ENCODE data around the gene EGR4. TPM values are rescaled to one million over a fixed set of nuclear protein-coding genes. Genes with fewer than 3 reads are reported as not detected.

Gene EGR4
- polyA plus RNA-seq, 2 of the 4 experiments (the other 2 are of a cell fraction): 0.03 TPM; not detected in 1

DNA sequence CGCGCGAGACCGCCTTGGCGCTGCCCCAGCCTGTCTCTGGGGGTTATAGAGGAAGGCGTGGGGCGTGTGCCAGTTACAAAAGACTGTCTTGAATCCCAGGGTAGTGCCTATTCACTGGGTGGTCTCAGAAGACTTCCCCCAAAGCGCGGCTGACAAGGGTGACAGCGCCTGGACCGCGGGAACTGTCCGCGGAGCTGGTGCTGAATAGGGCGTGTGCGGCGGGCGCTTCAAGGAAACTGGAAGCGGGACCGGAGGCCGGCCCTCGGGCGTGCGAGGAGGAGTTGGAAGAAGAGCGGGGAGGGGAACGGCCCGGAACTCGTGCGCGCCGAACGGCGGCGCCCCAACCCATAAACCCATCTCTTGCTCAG lies 2.3 kb downstream of the EGR4 start:
- peak overlapping the region; percentile 95 for H3K4me2 ChIP-seq
- WGBS (ENCODE audit: missing lambda C conversion rate): 18% methylated on average over 34 of the region's 34 CpGs
- FAIRE-seq: no peak
- POLR2A ChIA-PET: interaction anchor here (1.5 kb wide), 1 partner anchor 11 kb away, joined by 3 read pairs; no protein-coding TSS in a partner anchor
- H3K27ac ChIP-seq: no peak overlapping the region
- H3K4me3 ChIP-seq: peak overlapping the region; percentile 58
- CTCF ChIA-PET: interaction anchor here (1.0 to 8.9 kb wide), 24 partner anchors 9 to 245 kb away, joined by 3 to 107 read pairs (median 9); partner anchors contain the start of genes CCT7 and PRADC1
- TF ChIP-seq ZC3H11A (IDR thresholded peaks at IDR 0.05) (no peak), EHMT2 (IDR thresholded peaks at IDR 0.05; ENCODE audit: low read depth) (peak; percentile 82)
- TF ChIP-seq, protein P1, sequence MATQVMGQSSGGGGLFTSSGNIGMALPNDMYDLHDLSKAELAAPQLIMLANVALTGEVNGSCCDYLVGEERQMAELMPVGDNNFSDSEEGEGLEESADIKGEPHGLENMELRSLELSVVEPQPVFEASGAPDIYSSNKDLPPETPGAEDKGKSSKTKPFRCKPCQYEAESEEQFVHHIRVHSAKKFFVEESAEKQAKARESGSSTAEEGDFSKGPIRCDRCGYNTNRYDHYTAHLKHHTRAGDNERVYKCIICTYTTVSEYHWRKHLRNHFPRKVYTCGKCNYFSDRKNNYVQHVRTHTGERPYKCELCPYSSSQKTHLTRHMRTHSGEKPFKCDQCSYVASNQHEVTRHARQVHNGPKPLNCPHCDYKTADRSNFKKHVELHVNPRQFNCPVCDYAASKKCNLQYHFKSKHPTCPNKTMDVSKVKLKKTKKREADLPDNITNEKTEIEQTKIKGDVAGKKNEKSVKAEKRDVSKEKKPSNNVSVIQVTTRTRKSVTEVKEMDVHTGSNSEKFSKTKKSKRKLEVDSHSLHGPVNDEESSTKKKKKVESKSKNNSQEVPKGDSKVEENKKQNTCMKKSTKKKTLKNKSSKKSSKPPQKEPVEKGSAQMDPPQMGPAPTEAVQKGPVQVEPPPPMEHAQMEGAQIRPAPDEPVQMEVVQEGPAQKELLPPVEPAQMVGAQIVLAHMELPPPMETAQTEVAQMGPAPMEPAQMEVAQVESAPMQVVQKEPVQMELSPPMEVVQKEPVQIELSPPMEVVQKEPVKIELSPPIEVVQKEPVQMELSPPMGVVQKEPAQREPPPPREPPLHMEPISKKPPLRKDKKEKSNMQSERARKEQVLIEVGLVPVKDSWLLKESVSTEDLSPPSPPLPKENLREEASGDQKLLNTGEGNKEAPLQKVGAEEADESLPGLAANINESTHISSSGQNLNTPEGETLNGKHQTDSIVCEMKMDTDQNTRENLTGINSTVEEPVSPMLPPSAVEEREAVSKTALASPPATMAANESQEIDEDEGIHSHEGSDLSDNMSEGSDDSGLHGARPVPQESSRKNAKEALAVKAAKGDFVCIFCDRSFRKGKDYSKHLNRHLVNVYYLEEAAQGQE (IDR thresholded peaks at IDR 0.05): peak; percentile 97
- H3K4me1 ChIP-seq: peaks cover 18% of the 10 kb centered on the region; the same call in 2 of the 3 replicates
- peak; percentile 41 to 65 for DNase-seq (ENCODE audit: low read depth in 1 of 2, low spot score in 1 of 2)
- ATAC-seq: peak; percentile 23 to 53; a peak in 5 of 6 replicates
- H3K9me3 ChIP-seq: peaks cover 5% of the 10 kb centered on the region; the same call in 2 of the 3 replicates

- TF ChIP-seq POLR2AphosphoS2 (conservative IDR thresholded peaks at IDR 0.05; ENCODE audit: low read length): no peak
- peak; percentile 21 to 54; a peak in 2 of 5 replicates for TF ChIP-seq RAD21 (conservative IDR thresholded peaks at IDR 0.05 in 1 of 2, IDR thresholded peaks at IDR 0.05 in 1 of 2)
- TF ChIP-seq SMC3 (IDR thresholded peaks at IDR 0.05): 0 out of 3 replicates have a peak, but pooled peaks have one; percentile 9
- TF ChIP-seq, protein P2, sequence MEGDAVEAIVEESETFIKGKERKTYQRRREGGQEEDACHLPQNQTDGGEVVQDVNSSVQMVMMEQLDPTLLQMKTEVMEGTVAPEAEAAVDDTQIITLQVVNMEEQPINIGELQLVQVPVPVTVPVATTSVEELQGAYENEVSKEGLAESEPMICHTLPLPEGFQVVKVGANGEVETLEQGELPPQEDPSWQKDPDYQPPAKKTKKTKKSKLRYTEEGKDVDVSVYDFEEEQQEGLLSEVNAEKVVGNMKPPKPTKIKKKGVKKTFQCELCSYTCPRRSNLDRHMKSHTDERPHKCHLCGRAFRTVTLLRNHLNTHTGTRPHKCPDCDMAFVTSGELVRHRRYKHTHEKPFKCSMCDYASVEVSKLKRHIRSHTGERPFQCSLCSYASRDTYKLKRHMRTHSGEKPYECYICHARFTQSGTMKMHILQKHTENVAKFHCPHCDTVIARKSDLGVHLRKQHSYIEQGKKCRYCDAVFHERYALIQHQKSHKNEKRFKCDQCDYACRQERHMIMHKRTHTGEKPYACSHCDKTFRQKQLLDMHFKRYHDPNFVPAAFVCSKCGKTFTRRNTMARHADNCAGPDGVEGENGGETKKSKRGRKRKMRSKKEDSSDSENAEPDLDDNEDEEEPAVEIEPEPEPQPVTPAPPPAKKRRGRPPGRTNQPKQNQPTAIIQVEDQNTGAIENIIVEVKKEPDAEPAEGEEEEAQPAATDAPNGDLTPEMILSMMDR (IDR thresholded peaks at IDR 0.05): peak; percentile 66
- TF ChIP-seq MAZ (IDR thresholded peaks at IDR 0.05; ENCODE audit: borderline replicate concordance, low read depth, low read length): no peak
- DNase-seq (ENCODE audit: low read depth in 1 of 2, low spot score in 1 of 2) (peak; percentile 60 to 70), ATAC-seq (peak; percentile 41 to 63; a peak in 3 of 6 replicates), FAIRE-seq (peak; percentile 76)
- Histone ChIP-seq H3K27ac (no peak overlapping the region), H3K4me3 (no peak overlapping the region), H3K4me2 (no peak overlapping the region), H3K9me3 (peaks cover 5% of the 10 kb centered on the region; the same call in 2 of the 3 replicates), H3K4me1 (peaks cover 18% of the 10 kb centered on the region; the same call in 2 of the 3 replicates)
- WGBS (ENCODE audit: missing lambda C conversion rate): 40% methylated on average over 6 of the region's 6 CpGs
- ChIA-PET POLR2A (interaction anchor here (1.0 to 1.5 kb wide), 2 partner anchors 10 to 56 kb away, joined by 3 to 4 read pairs; partner anchors contain the start of gene CCT7), CTCF (interaction anchor here (0.6 to 8.9 kb wide), 45 partner anchors 10 to 1541 kb away, joined by 3 to 107 read pairs (median 4); partner anchors contain the start of genes ALMS1, CCT7, PRADC1 and RAB11FIP5)
Observed at GRCh38 chr2:73290049-73290839, 3.1 kb downstream of the EGR4 start.

DNA sequence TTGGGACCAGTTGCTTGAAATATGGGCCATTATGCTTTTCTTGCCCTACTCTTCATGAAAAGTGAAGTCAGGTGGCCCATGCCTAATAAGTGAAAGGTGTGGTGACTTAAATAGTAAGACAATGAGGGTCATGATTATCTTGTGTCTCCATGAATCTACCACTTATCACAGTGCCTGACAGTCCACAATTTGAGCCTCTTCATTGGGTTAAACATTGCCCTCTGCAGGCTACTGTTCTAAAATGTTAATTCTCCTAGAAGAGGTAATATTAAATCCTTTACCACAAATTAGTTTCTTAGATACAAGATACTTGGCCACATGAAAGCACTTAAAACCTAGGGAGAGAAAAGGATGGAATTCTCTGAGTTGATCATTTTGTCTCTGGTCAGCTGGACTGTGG lies 4.0 kb downstream of the EGR4 start:
- ChIA-PET CTCF (interaction anchor here (0.6 to 8.9 kb wide), 26 partner anchors 8 to 321 kb away, joined by 3 to 107 read pairs (median 7); partner anchors contain the start of genes ALMS1, CCT7, PRADC1 and RAB11FIP5), POLR2A (no interaction called here)
- H3K9me3 ChIP-seq: peaks cover 3% of the 10 kb centered on the region; the same call in 2 of the 3 replicates

More for the DNA sequence above, 4.0 kb downstream of the EGR4 start:
- FAIRE-seq: no peak
- TF ChIP-seq HOXB5 (CRISPR knock-in tag; IDR thresholded peaks at IDR 0.05): no peak
- TF ChIP-seq, protein P2 (IDR thresholded peaks at IDR 0.05): peak; percentile 11; the same call in 2 of the 3 replicates
- Histone ChIP-seq H3K27ac (no peak overlapping the region), H3K4me1 (peaks cover 24% of the 10 kb centered on the region; the same call in 2 of the 3 replicates), H3K4me3 (no peak overlapping the region), H3K4me2 (no peak overlapping the region)
- no peak for ATAC-seq
- no peak for DNase-seq (ENCODE audit: low read depth in 1 of 2, low spot score in 1 of 2)
